Measurements from ENCODE around the gene IL11.
"Not testable (repeated sequence)": the region's sequence is repeated elsewhere in the genome, so short reads cannot be mapped to it uniquely, and the experiment has no call there.

The IL11 gene

GRCh38 chr19:55405638-55406037, 35.4 kb upstream of the IL11 start:
- Histone ChIP-seq H3K27ac (no peak overlapping the region), H3K4me1 (peaks cover 4% of the 10 kb centered on the region), H3K9ac (no peak overlapping the region), H3K36me3 (ENCODE audit: control insufficient read depth, insufficient read depth, low read length) (no peaks in the 10 kb centered on the region), H3K27me3 (ENCODE audit: control insufficient read depth, insufficient read depth, low read length) (no peaks in the 10 kb centered on the region), H3K4me2 (ENCODE audit: low read length) (no peak overlapping the region), H2AFZ (no peak overlapping the region), H3K4me3 (ENCODE audit: low read depth, low read length) (no peak overlapping the region), H3K9me3 (ENCODE audit: control insufficient read depth, low read length) (no peaks in the 10 kb centered on the region), H3K79me2 (peaks cover 11% of the 10 kb centered on the region)
- TF ChIP-seq CTCF (IDR thresholded peaks at IDR 0.05) = no peak

GRCh38 chr19:55402509-55402908, 32.2 kb upstream of the IL11 start:
- Histone ChIP-seq H3K4me2 (ENCODE audit: low read length) (no peak overlapping the region), H3K27ac (no peak overlapping the region), H2AFZ (no peak overlapping the region), H3K79me2 (peaks cover 14% of the 10 kb centered on the region), H3K9me3 (ENCODE audit: control insufficient read depth, low read length) (no peaks in the 10 kb centered on the region), H3K4me3 (ENCODE audit: low read depth, low read length) (no peak overlapping the region), H3K9ac (no peak overlapping the region), H3K4me1 (peaks cover 4% of the 10 kb centered on the region), H3K27me3 (ENCODE audit: control insufficient read depth, insufficient read depth, low read length) (no peaks in the 10 kb centered on the region), H3K36me3 (ENCODE audit: control insufficient read depth, insufficient read depth, low read length) (no peaks in the 10 kb centered on the region)
- TF ChIP-seq CTCF (IDR thresholded peaks at IDR 0.05) = no peak

GRCh38 chr19:55401390-55401789, 31.1 kb upstream of the IL11 start:
- not testable (repeated sequence) for H3K27ac ChIP-seq; H3K9me3 ChIP-seq (ENCODE audit: control insufficient read depth, low read length); H3K4me1 ChIP-seq; H3K27me3 ChIP-seq (ENCODE audit: control insufficient read depth, insufficient read depth, low read length); H2AFZ ChIP-seq; H3K36me3 ChIP-seq (ENCODE audit: control insufficient read depth, insufficient read depth, low read length); H3K4me3 ChIP-seq (ENCODE audit: low read depth, low read length); H3K9ac ChIP-seq; H3K4me2 ChIP-seq (ENCODE audit: low read length)
- H3K79me2 ChIP-seq = peaks cover 11% of the 10 kb centered on the region

GRCh38 chr19:55400281-55401087, 30.2 kb upstream of the IL11 start:
- H3K4me1 ChIP-seq = no peaks in the 10 kb centered on the region
- no peak overlapping the region for H3K4me3 ChIP-seq (ENCODE audit: low read depth, low read length)
- H3K27ac ChIP-seq = no peak overlapping the region
- H3K36me3 ChIP-seq (ENCODE audit: control insufficient read depth, insufficient read depth, low read length) = no peaks in the 10 kb centered on the region
- H3K9me3 ChIP-seq (ENCODE audit: control insufficient read depth, low read length) = no peaks in the 10 kb centered on the region
- H3K79me2 ChIP-seq = peaks cover 3% of the 10 kb centered on the region
- no peak overlapping the region for H3K4me2 ChIP-seq (ENCODE audit: low read length)
- no peak for TF ChIP-seq CTCF (IDR thresholded peaks at IDR 0.05)
- no peak overlapping the region for H3K9ac ChIP-seq
- H3K27me3 ChIP-seq (ENCODE audit: control insufficient read depth, insufficient read depth, low read length) = no peaks in the 10 kb centered on the region
- H2AFZ ChIP-seq = no peak overlapping the region

- Histone ChIP-seq H3K27ac (no peak overlapping the region), H3K4me1 (no peaks in the 10 kb centered on the region), H3K27me3 (ENCODE audit: control insufficient read depth, insufficient read depth, low read length) (no peaks in the 10 kb centered on the region), H3K9ac (no peak overlapping the region), H3K4me3 (ENCODE audit: low read depth, low read length) (no peak overlapping the region), H2AFZ (no peak overlapping the region), H3K4me2 (ENCODE audit: low read length) (no peak overlapping the region), H3K9me3 (ENCODE audit: control insufficient read depth, low read length) (no peaks in the 10 kb centered on the region), H3K79me2 (peaks cover 3% of the 10 kb centered on the region), H3K36me3 (ENCODE audit: control insufficient read depth, insufficient read depth, low read length) (no peaks in the 10 kb centered on the region)
- no peak for TF ChIP-seq CTCF (IDR thresholded peaks at IDR 0.05)
Measured at GRCh38 chr19:55398200-55398925, 28.1 kb upstream of the IL11 start.

Measured in parathyroid adenoma (tissue), 2 donors.